Measurements from ENCODE around the gene UBE2E2. TPM values are rescaled to one million over a fixed set of nuclear protein-coding genes. Genes with fewer than 3 reads are reported as not detected.
"Not testable (repeated sequence)": the region's sequence is repeated elsewhere in the genome, so short reads cannot be mapped to it uniquely, and the experiment has no call there.

The UBE2E2 gene
- polyA plus RNA-seq, 1 donor = 15.4 TPM

GRCh38 chr3:23611737-23612295, 408.7 kb downstream of the UBE2E2 start:
- Histone ChIP-seq H3K27ac (ENCODE audit: low read length) (no peak overlapping the region), H3K27me3 (ENCODE audit: control insufficient read depth, insufficient read depth, low read length) (no peaks in the 10 kb centered on the region), H3K36me3 (ENCODE audit: control insufficient read depth, insufficient read depth, low read length) (no peaks in the 10 kb centered on the region), H3K9me3 (ENCODE audit: control insufficient read depth, low read depth, low read length) (no peaks in the 10 kb centered on the region), H3K4me3 (ENCODE audit: low read length) (no peak overlapping the region), H3K4me1 (ENCODE audit: control insufficient read depth, insufficient read depth, low read length) (no peaks in the 10 kb centered on the region)
- 60% methylated on average over 1 of the region's 13 CpGs for WGBS (ENCODE audit: insufficient coverage, low lambda C conversion rate)
- DNase-seq = no peak

- 97% methylated on average over 3 of the region's 15 CpGs for WGBS (ENCODE audit: insufficient coverage, low lambda C conversion rate)
- DNase-seq = no peak
- no peak overlapping the region for H3K4me3 ChIP-seq (ENCODE audit: low read length)
Measured at GRCh38 chr3:23612296-23612891, 409.3 kb downstream of the UBE2E2 start.

GRCh38 chr3:23615068-23615467, 411.9 kb downstream of the UBE2E2 start:
- Histone ChIP-seq H3K36me3 (ENCODE audit: control insufficient read depth, insufficient read depth, low read length) (no peaks in the 10 kb centered on the region), H3K27ac (ENCODE audit: low read length) (no peak overlapping the region), H3K9me3 (ENCODE audit: control insufficient read depth, low read depth, low read length) (no peaks in the 10 kb centered on the region), H3K4me3 (ENCODE audit: low read length) (no peak overlapping the region), H3K4me1 (ENCODE audit: control insufficient read depth, insufficient read depth, low read length) (no peaks in the 10 kb centered on the region), H3K27me3 (ENCODE audit: control insufficient read depth, insufficient read depth, low read length) (no peaks in the 10 kb centered on the region)
- no CpG with 5 or more reads among the region's 5 CpGs for WGBS (ENCODE audit: insufficient coverage, low lambda C conversion rate)
- no peak for DNase-seq

More at GRCh38 chr3:23612296-23612891, 409.3 kb downstream of the UBE2E2 start:
- Histone ChIP-seq H3K4me1 (ENCODE audit: control insufficient read depth, insufficient read depth, low read length) (no peaks in the 10 kb centered on the region), H3K27ac (ENCODE audit: low read length) (no peak overlapping the region), H3K27me3 (ENCODE audit: control insufficient read depth, insufficient read depth, low read length) (no peaks in the 10 kb centered on the region), H3K36me3 (ENCODE audit: control insufficient read depth, insufficient read depth, low read length) (no peaks in the 10 kb centered on the region), H3K9me3 (ENCODE audit: control insufficient read depth, low read depth, low read length) (no peaks in the 10 kb centered on the region)

GRCh38 chr3:23618475-23618874, 415.3 kb downstream of the UBE2E2 start:
- not testable (repeated sequence) for H3K9me3 ChIP-seq (ENCODE audit: control insufficient read depth, low read depth, low read length); H3K27me3 ChIP-seq (ENCODE audit: control insufficient read depth, insufficient read depth, low read length); DNase-seq; H3K27ac ChIP-seq (ENCODE audit: low read length); H3K4me1 ChIP-seq (ENCODE audit: control insufficient read depth, insufficient read depth, low read length); H3K36me3 ChIP-seq (ENCODE audit: control insufficient read depth, insufficient read depth, low read length); H3K4me3 ChIP-seq (ENCODE audit: low read length)
- no CpG with 5 or more reads among the region's 2 CpGs for WGBS (ENCODE audit: insufficient coverage, low lambda C conversion rate)

- Histone ChIP-seq H3K27ac (ENCODE audit: low read length) (no peak overlapping the region), H3K36me3 (ENCODE audit: control insufficient read depth, insufficient read depth, low read length) (no peaks in the 10 kb centered on the region), H3K27me3 (ENCODE audit: control insufficient read depth, insufficient read depth, low read length) (no peaks in the 10 kb centered on the region), H3K9me3 (ENCODE audit: control insufficient read depth, low read depth, low read length) (no peaks in the 10 kb centered on the region), H3K4me3 (ENCODE audit: low read length) (no peak overlapping the region), H3K4me1 (ENCODE audit: control insufficient read depth, insufficient read depth, low read length) (no peaks in the 10 kb centered on the region)
- DNase-seq = no peak
- no CpG with 5 or more reads among the region's 12 CpGs for WGBS (ENCODE audit: insufficient coverage, low lambda C conversion rate)
Measured at GRCh38 chr3:23619705-23620637, 416.8 kb downstream of the UBE2E2 start.

GRCh38 chr3:23620638-23621015, 417.5 kb downstream of the UBE2E2 start:
- no CpG with 5 or more reads among the region's 4 CpGs for whole genome bisulfite sequencing (ENCODE audit: insufficient coverage, low lambda C conversion rate)
- no peaks in the 10 kb centered on the region for H3K27me3 ChIP-seq (ENCODE audit: control insufficient read depth, insufficient read depth, low read length)
- no peaks in the 10 kb centered on the region for H3K4me1 ChIP-seq (ENCODE audit: control insufficient read depth, insufficient read depth, low read length)
- H3K9me3 ChIP-seq (ENCODE audit: control insufficient read depth, low read depth, low read length) = no peaks in the 10 kb centered on the region
- no peak overlapping the region for H3K4me3 ChIP-seq (ENCODE audit: low read length)
- DNase-seq = no peak
- H3K36me3 ChIP-seq (ENCODE audit: control insufficient read depth, insufficient read depth, low read length) = no peaks in the 10 kb centered on the region
- no peak overlapping the region for H3K27ac ChIP-seq (ENCODE audit: low read length)

GRCh38 chr3:23623844-23624243, 420.7 kb downstream of the UBE2E2 start:
- Histone ChIP-seq H3K4me3 (ENCODE audit: low read length) (no peak overlapping the region), H3K36me3 (ENCODE audit: control insufficient read depth, insufficient read depth, low read length) (no peaks in the 10 kb centered on the region), H3K27me3 (ENCODE audit: control insufficient read depth, insufficient read depth, low read length) (no peaks in the 10 kb centered on the region), H3K4me1 (ENCODE audit: control insufficient read depth, insufficient read depth, low read length) (peaks cover under 1% of the 10 kb centered on the region), H3K27ac (ENCODE audit: low read length) (no peak overlapping the region), H3K9me3 (ENCODE audit: control insufficient read depth, low read depth, low read length) (no peaks in the 10 kb centered on the region)
- no peak for DNase-seq
- WGBS (ENCODE audit: insufficient coverage, low lambda C conversion rate) = no CpG with 5 or more reads among the region's 2 CpGs

- no peak overlapping the region for H3K4me3 ChIP-seq (ENCODE audit: low read length)
- WGBS (ENCODE audit: insufficient coverage, low lambda C conversion rate) = no CpG with 5 or more reads among the region's 1 CpG
- no peak overlapping the region for H3K27ac ChIP-seq (ENCODE audit: low read length)
- H3K4me1 ChIP-seq (ENCODE audit: control insufficient read depth, insufficient read depth, low read length) = peaks cover 2% of the 10 kb centered on the region
- no peak for DNase-seq
- H3K9me3 ChIP-seq (ENCODE audit: control insufficient read depth, low read depth, low read length) = no peaks in the 10 kb centered on the region
- H3K36me3 ChIP-seq (ENCODE audit: control insufficient read depth, insufficient read depth, low read length) = no peaks in the 10 kb centered on the region
- no peaks in the 10 kb centered on the region for H3K27me3 ChIP-seq (ENCODE audit: control insufficient read depth, insufficient read depth, low read length)
Measured at GRCh38 chr3:23624305-23624704, 421.2 kb downstream of the UBE2E2 start.

- no peak overlapping the region for H3K27ac ChIP-seq (ENCODE audit: low read length)
- no peak for DNase-seq
- H3K9me3 ChIP-seq (ENCODE audit: control insufficient read depth, low read depth, low read length) = no peaks in the 10 kb centered on the region
- no peaks in the 10 kb centered on the region for H3K27me3 ChIP-seq (ENCODE audit: control insufficient read depth, insufficient read depth, low read length)
- H3K4me3 ChIP-seq (ENCODE audit: low read length) = no peak overlapping the region
- H3K36me3 ChIP-seq (ENCODE audit: control insufficient read depth, insufficient read depth, low read length) = no peaks in the 10 kb centered on the region
- peaks cover 2% of the 10 kb centered on the region for H3K4me1 ChIP-seq (ENCODE audit: control insufficient read depth, insufficient read depth, low read length)
- WGBS (ENCODE audit: insufficient coverage, low lambda C conversion rate) = no CpG with 5 or more reads among the region's 2 CpGs
Measured at GRCh38 chr3:23626442-23626841, 423.3 kb downstream of the UBE2E2 start.

GRCh38 chr3:23629181-23629894, 426.2 kb downstream of the UBE2E2 start:
- no peaks in the 10 kb centered on the region for H3K27me3 ChIP-seq (ENCODE audit: control insufficient read depth, insufficient read depth, low read length)
- H3K4me1 ChIP-seq (ENCODE audit: control insufficient read depth, insufficient read depth, low read length) = peaks cover 2% of the 10 kb centered on the region
- no peaks in the 10 kb centered on the region for H3K9me3 ChIP-seq (ENCODE audit: control insufficient read depth, low read depth, low read length)
- DNase-seq = peak; percentile 28 to 65
- H3K4me3 ChIP-seq (ENCODE audit: low read length) = no peak overlapping the region
- H3K27ac ChIP-seq (ENCODE audit: low read length) = no peak overlapping the region
- H3K36me3 ChIP-seq (ENCODE audit: control insufficient read depth, insufficient read depth, low read length) = no peaks in the 10 kb centered on the region
- WGBS (ENCODE audit: insufficient coverage, low lambda C conversion rate) = no CpG with 5 or more reads among the region's 5 CpGs
